Measurements from ENCODE around the gene JAG1. TPM values are rescaled to one million over a fixed set of nuclear protein-coding genes. Genes with fewer than 3 reads are reported as not detected.

The JAG1 gene
- total RNA-seq, 2 experiments from 2014 or later = 0.32 to 0.67 TPM

GRCh38 chr20:10705801-10706459 lies 32.1 kb upstream of the JAG1 start:
- TF ChIP-seq CTCF (conservative IDR thresholded peaks at IDR 0.05; ENCODE audit: low read length) = no peak
- TF ChIP-seq EZH2phosphoT487 (IDR thresholded peaks at IDR 0.05; ENCODE audit: borderline replicate concordance, low read depth, low read length) = no peak
- no peaks in the 10 kb centered on the region for H4K20me1 ChIP-seq (ENCODE audit: insufficient read depth, low read length)
- H3K9me2 ChIP-seq (ENCODE audit: insufficient read depth, low read length) = no peaks in the 10 kb centered on the region
- DNase-seq (ENCODE audit: low spot score) = no peak
- no peak overlapping the region for H3K4me3 ChIP-seq (ENCODE audit: low read depth, low read length, poor library complexity, severe bottlenecking)
- H2AFZ ChIP-seq (ENCODE audit: low read length) = no peak overlapping the region
- no peaks in the 10 kb centered on the region for H3K79me2 ChIP-seq (ENCODE audit: insufficient read depth, low read depth, low read length)
- no peak overlapping the region for H3K4me2 ChIP-seq (ENCODE audit: low read length)
- BruUV-seq (replicated peaks) = no TSS peak
- ChIA-PET POLR2A (no interaction called here), CTCF (ENCODE audit: unreplicated experiment) (no interaction called here)
- H3K27ac ChIP-seq (ENCODE audit: low read depth, low read length, poor library complexity, severe bottlenecking) = no peak overlapping the region
- intact Hi-C loops (cut with micrococcal nuclease; ENCODE audit: unreplicated experiment) = no loop called here
- no peaks in the 10 kb centered on the region for H3K9me3 ChIP-seq (ENCODE audit: low read length)
- no peaks in the 10 kb centered on the region for H3K36me3 ChIP-seq (ENCODE audit: insufficient read depth, low read length)
- H3K4me1 ChIP-seq (ENCODE audit: insufficient read depth, low read length, poor library complexity, severe bottlenecking) = no peaks in the 10 kb centered on the region

GRCh38 chr20:10701607-10702006 lies 27.8 kb upstream of the JAG1 start:
- TF ChIP-seq EZH2phosphoT487 (IDR thresholded peaks at IDR 0.05; ENCODE audit: borderline replicate concordance, low read depth, low read length) (no peak), CTCF (conservative IDR thresholded peaks at IDR 0.05; ENCODE audit: low read length) (no peak)
- Histone ChIP-seq H3K36me3 (ENCODE audit: insufficient read depth, low read length) (no peaks in the 10 kb centered on the region), H3K9me2 (ENCODE audit: insufficient read depth, low read length) (no peaks in the 10 kb centered on the region), H3K4me3 (ENCODE audit: low read depth, low read length, poor library complexity, severe bottlenecking) (no peak overlapping the region), H2AFZ (ENCODE audit: low read length) (no peak overlapping the region), H3K79me2 (ENCODE audit: insufficient read depth, low read depth, low read length) (no peaks in the 10 kb centered on the region), H3K27ac (ENCODE audit: low read depth, low read length, poor library complexity, severe bottlenecking) (no peak overlapping the region), H3K4me2 (ENCODE audit: low read length) (no peak overlapping the region), H3K9me3 (ENCODE audit: low read length) (no peaks in the 10 kb centered on the region), H3K4me1 (ENCODE audit: insufficient read depth, low read length, poor library complexity, severe bottlenecking) (no peaks in the 10 kb centered on the region), H4K20me1 (ENCODE audit: insufficient read depth, low read length) (no peaks in the 10 kb centered on the region)
- DNase-seq (ENCODE audit: low spot score) = no peak
- intact Hi-C loops (cut with micrococcal nuclease; ENCODE audit: unreplicated experiment) = no loop called here
- POLR2A ChIA-PET = no interaction called here
- no TSS peak for BruUV-seq (replicated peaks)
- CTCF ChIA-PET (ENCODE audit: unreplicated experiment) = no interaction called here

- Histone ChIP-seq H3K4me2 (ENCODE audit: low read length) (no peak overlapping the region), H3K36me3 (ENCODE audit: insufficient read depth, low read length) (no peaks in the 10 kb centered on the region), H3K9me2 (ENCODE audit: insufficient read depth, low read length) (no peaks in the 10 kb centered on the region), H3K27ac (ENCODE audit: low read depth, low read length, poor library complexity, severe bottlenecking) (no peak overlapping the region), H3K4me1 (ENCODE audit: insufficient read depth, low read length, poor library complexity, severe bottlenecking) (no peaks in the 10 kb centered on the region), H4K20me1 (ENCODE audit: insufficient read depth, low read length) (no peaks in the 10 kb centered on the region), H3K4me3 (ENCODE audit: low read depth, low read length, poor library complexity, severe bottlenecking) (no peak overlapping the region), H3K9me3 (ENCODE audit: low read length) (no peaks in the 10 kb centered on the region), H2AFZ (ENCODE audit: low read length) (no peak overlapping the region), H3K79me2 (ENCODE audit: insufficient read depth, low read depth, low read length) (no peaks in the 10 kb centered on the region)
- DNase-seq (ENCODE audit: low spot score) = no peak
- CTCF ChIA-PET (ENCODE audit: unreplicated experiment) = no interaction called here
- POLR2A ChIA-PET = interaction anchor here (0.6 to 0.7 kb wide), 2 partner anchors 109 to 123 kb away, joined by 3 read pairs; no protein-coding TSS in a partner anchor
- TF ChIP-seq CTCF (conservative IDR thresholded peaks at IDR 0.05; ENCODE audit: low read length) (no peak), EZH2phosphoT487 (IDR thresholded peaks at IDR 0.05; ENCODE audit: borderline replicate concordance, low read depth, low read length) (no peak)
- no TSS peak for BruUV-seq (replicated peaks)
- intact Hi-C loops (cut with micrococcal nuclease; ENCODE audit: unreplicated experiment) = no loop called here
Measured at GRCh38 chr20:10699941-10700340, 26.1 kb upstream of the JAG1 start.

Data from OCI-LY7 (cell line).